Measurements from ENCODE around the gene ST3GAL2.

The ST3GAL2 gene

DNA sequence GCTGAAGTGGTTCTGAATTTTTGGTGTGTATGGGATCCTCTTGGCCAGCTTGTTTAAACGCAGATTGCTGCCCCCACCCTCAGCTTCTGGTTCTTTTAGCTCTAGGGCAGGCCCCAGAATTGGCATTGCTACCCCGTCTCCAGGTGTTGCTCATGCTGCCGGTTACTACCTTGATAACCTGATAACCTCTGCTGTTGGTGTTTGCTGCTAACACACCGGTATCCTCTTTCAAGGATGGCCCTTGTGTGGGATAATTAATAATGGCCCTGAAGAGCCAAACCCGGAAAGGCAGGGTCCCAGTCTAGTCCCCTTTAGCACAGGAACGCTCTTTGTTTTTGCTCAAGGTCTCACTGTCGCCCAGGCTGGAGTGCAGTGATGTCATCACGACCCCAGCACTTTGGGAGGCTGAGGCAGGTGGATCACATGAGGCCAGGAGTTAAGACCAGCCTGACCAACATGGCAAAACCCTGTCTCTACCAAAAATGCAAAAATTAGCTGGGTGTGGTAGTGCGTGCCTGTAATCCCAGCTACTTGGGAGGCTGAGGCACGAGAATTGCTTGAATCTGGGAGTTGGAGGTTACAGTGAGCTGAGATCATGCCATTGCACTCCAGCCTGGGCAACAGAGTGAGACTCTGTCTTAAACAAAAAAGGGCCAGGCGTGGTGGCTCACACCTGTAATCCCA is 1.3 kb upstream of the ST3GAL2 start:
- in situ Hi-C loops (cut with MboI; ENCODE audit: low sequenced_read_pairs): no loop called here

- in situ Hi-C loops (cut with MboI; ENCODE audit: low sequenced_read_pairs): no loop called here
Measured at GRCh38 chr16:70438585-70438968, 323 bp downstream of the ST3GAL2 start.

DNA sequence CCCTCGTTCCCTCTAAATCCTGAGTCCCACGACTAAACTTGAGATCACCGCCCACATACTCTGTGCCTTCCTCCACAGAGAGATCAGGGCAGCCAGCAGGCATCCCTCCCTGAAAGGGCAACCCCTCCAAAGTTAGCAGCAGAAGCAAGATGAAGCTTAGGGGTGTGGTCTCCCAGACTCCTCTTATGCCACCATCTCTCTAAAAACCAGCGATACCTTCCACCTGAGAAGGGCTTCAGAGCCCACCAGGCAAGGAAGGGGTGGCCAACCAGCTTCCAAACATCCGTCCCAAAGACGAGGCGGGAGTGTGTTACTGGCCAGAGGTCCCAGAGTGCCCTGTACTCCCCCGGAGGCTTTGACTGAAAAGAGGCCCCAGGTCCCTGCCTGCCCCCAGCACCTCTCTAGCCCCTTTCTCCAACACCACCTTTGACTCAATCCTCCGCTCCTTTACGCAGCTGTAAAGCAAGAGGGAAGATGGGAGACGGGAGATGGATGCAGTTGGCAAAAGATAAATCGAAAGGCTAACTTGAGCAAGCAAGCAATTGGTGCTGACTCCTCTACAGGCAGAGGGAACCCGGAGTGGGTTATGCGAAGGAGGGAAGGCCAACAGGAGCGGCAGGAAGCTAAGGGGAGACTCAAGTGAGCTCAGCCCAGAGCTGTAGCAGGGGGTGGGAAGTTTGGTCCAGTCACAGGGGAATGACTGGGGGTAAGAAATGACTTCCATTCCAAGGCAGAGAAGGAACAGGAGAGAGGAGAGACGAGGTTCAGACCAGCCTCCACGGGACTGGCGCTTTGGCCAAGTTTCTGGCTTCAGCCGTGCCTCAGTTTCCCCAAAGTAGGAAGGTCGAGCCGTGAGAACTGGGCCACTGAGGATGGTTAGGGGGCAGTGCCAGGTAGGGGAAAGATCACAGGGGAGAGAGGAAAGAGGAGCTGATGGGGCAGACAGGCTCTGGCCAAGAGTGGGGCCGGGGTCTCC is 1.0 kb downstream of the ST3GAL2 start:
- in situ Hi-C loops (cut with MboI; ENCODE audit: low sequenced_read_pairs): no loop called here

GRCh38 chr16:70437017-70437581 is 1.8 kb downstream of the ST3GAL2 start:
- in situ Hi-C loops (cut with MboI; ENCODE audit: low sequenced_read_pairs): no loop called here

GRCh38 chr16:70434484-70435260 is 4.2 kb downstream of the ST3GAL2 start:
- in situ Hi-C loops (cut with MboI; ENCODE audit: low sequenced_read_pairs): no loop called here

DNA sequence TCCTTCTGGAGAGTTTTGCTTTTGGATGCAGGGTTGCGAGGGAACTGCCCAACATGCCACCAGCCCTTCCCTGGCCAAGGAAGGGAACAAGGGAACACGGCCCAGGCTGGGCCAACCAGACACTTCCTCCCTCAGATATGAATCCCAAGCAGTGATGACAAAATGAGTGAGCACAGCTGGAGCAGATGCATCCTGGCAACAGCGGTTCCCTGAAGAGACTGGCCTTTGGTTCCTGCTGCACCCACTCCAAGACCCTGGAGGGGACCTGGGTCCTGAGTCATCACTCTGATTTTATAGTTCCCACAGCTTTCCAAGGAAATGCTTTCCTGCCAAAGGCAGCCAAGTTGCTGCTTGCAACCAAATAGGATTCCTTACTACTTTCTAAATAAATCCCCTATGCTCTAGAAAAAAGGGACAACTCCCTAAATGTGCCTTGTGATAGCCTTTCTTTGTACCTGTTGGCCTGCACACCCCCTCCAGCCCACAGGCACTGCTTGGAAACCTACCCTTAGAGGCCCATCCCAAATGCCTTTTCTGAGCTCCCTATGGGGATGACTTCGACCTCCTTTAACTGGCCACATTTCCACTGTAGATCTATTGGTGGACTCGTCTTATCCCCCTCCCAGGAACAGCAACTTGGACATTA is 5.3 kb downstream of the ST3GAL2 start:
- in situ Hi-C loops (cut with MboI; ENCODE audit: low sequenced_read_pairs): no loop called here

GRCh38 chr16:70432723-70433457 is 6.0 kb downstream of the ST3GAL2 start:
- in situ Hi-C loops (cut with MboI; ENCODE audit: low sequenced_read_pairs): no loop called here

DNA sequence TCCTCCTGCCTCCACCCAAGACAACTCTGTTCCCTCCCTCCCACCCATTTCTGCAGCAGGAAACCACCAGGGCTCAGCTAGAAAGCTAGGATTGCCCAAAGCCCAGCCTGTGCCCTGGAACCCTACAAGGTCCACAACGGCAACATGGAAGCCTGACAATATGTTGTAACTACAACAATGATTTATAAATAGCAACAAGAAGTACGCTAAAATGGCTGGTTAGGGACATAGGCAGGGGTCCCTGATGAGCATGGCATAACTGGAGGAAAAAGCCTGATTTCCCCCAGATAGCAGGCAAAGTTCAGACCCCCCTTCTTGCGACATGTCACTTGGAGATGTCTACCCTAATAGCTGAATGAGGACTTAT is 6.6 kb downstream of the ST3GAL2 start:
- in situ Hi-C loops (cut with MboI; ENCODE audit: low sequenced_read_pairs): no loop called here

- in situ Hi-C loops (cut with MboI; ENCODE audit: low sequenced_read_pairs): no loop called here
Measured at GRCh38 chr16:70430667-70431536, 8.0 kb downstream of the ST3GAL2 start.

- in situ Hi-C loops (cut with MboI; ENCODE audit: low sequenced_read_pairs): no loop called here
Measured at GRCh38 chr16:70429888-70430666, 8.8 kb downstream of the ST3GAL2 start.

- in situ Hi-C loops (cut with MboI; ENCODE audit: low sequenced_read_pairs): no loop called here
Measured at GRCh38 chr16:70428178-70428998, 10.5 kb downstream of the ST3GAL2 start.

- in situ Hi-C loops (cut with MboI; ENCODE audit: low sequenced_read_pairs): no loop called here
Measured at GRCh38 chr16:70427786-70428177, 11.1 kb downstream of the ST3GAL2 start.

GRCh38 chr16:70422543-70422942 is 16.4 kb downstream of the ST3GAL2 start:
- in situ Hi-C loops (cut with MboI; ENCODE audit: low sequenced_read_pairs): no loop called here

GRCh38 chr16:70421473-70422311 is 17.2 kb downstream of the ST3GAL2 start:
- in situ Hi-C loops (cut with MboI; ENCODE audit: low sequenced_read_pairs): no loop called here

DNA sequence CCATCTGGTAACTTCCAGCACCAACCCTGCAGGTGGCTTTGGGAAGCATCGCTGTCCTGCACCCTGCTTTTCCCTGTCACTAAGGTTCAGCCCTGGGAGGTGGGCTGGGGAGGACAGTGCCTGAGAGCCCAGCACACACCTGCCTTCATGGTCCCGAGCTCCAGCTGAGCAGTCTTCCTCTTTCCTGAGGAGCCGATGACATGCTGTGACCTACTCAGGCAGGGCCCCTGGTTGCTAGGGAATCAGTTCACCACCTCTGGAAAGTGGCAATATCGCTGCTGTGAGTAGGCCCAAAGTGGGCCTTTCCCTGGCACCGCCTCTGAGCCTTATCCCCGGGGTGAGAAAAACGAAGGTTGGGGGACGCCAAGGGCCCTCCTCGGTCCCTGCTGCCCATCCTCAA is 17.9 kb downstream of the ST3GAL2 start:
- in situ Hi-C loops (cut with MboI; ENCODE audit: low sequenced_read_pairs): no loop called here
